GM10266 (cell line): ENCODE data around the gene SOX6.

Source experiments
- DNase-seq: peaks from one replicate; pipeline ENCODE4 v3.0.0; 2012; ENCODE audit errors: extremely low spot score
- CTCF ChIP-seq: IDR thresholded peaks from 2 replicates; pipeline ENCODE4 v1.5.1; 2012; ENCODE audit warnings: mild to moderate bottlenecking, low read depth; ENCODE audit not compliant: control insufficient read depth, insufficient read depth; ENCODE audit errors: missing control alignments

Gene SOX6

GRCh38 chr11:16321148-16321547 lies 35.2 kb downstream of the SOX6 start:
- no peak for DNase-seq
- no peak for TF ChIP-seq CTCF

GRCh38 chr11:16318320-16318719 lies 38.0 kb downstream of the SOX6 start:
- no peak for TF ChIP-seq CTCF
- DNase-seq = no peak

DNA sequence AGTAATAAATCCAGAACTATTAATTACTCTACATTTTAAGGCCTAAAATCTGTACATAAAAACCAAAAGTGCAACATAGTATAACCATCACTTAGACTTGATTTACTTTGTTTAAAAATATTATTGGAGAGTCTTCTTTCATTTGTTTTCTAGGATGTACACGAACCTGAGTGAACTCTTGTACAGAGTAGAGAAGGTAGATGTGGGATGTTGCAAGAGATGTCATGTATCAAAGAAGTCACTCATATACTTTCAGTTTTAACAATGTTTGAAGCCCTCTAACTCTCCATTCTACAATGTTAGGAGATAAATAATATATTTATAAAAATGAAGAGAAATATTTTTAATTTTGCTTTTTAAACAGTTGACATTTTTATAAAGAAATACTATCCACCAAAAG lies 38.6 kb downstream of the SOX6 start:
- DNase-seq = no peak
- TF ChIP-seq CTCF = no peak

- DNase-seq = no peak
- no peak for TF ChIP-seq CTCF
Measured at GRCh38 chr11:16313846-16314245, 42.5 kb downstream of the SOX6 start.

DNA sequence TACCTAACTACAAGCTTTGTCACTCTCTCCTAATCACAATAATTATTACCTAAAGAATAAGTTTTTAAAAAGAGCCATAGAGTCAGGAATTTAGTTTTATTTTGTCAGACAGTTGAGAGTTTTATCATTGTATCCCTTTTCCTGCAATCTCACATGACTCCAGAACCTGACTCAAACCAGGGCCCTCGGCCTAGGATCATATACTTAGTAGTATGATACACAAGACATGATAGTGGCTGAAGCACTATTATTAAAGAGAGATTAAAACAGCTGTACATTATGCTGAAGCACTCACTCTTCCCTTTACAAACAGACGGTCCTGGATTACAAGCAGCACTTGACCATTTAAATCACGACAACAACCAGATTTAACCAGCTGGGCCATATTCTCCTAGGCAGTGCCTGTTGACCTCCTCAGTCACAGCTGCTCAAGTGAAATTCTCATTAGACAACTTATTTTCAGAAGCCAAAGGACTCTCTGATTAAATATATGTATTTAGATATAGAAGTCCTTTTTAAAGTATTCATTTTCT lies 44.0 kb downstream of the SOX6 start:
- no peak for TF ChIP-seq CTCF
- DNase-seq = no peak

DNA sequence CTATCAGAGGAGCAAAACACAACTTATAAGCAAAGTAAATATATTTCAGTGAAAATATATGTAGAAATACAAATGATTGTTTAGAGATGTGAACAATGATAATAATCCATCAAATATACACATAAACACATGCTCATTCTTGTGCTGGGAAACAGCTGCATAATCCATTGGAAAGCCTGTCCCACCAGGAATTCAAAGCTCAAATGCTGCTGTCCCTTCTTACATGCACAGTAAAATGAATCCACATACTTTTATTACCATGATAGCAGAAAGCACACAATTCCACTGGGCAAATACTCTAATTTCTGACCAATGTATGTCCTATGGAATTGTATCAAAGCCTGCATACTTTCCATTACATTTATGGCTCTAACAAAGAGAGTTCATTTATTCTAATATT lies 44.5 kb downstream of the SOX6 start:
- DNase-seq = no peak
- TF ChIP-seq CTCF = no peak

DNA sequence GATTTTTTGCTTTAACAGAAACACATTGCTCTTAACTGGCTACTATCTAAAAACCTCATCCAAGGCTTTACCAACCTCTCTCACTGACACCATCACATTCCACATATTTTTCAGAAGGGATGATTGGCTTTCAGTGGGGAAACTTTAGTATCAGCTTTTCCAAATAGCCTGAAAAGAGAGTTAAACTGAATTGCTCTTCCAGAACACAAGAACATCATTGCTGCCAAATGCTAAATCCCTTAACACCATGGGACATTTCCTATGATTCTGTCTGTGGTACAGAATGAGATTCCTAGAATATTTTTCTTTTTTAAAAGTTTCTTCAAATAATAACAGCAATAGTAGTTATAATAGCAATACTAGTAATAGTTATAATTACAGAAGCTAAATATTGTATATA lies 45.4 kb downstream of the SOX6 start:
- TF ChIP-seq CTCF = no peak

More for the DNA sequence above, 45.4 kb downstream of the SOX6 start:
- DNase-seq = no peak
